Gastrocnemius medialis (tissue), 4 donors: Measurements from ENCODE around the gene WNT3.

ENCODE experiments used
- CTCF ChIP-seq, 5 experiments: fragments of 450-650 bp in 3 of 5; fragments of 200-600 bp in 2 of 5; sonication (generic) in 2 of 5; IDR thresholded peaks in 4 of 5; conservative IDR thresholded peaks in 1 of 5; 1 replicate in 4 of 5; 2 replicates in 1 of 5; pipeline ENCODE4 v1.5.1; 2016 to 2019; ENCODE audit warnings: antibody characterized with exemption in 5 of 5, mild to moderate bottlenecking in 3 of 5, moderate library complexity in 3 of 5
- POLR2A ChIP-seq, 2 donors: fragments of 450-650 bp; IDR thresholded peaks; one replicate each; pipeline ENCODE4 v1.6.1; 2017; ENCODE audit warnings: antibody characterized with exemption in 2 of 2, mild to moderate bottlenecking in 2 of 2, moderate library complexity in 2 of 2

GRCh38 chr17:46719891-46720290 is 98.6 kb downstream of the WNT3 start:
- TF ChIP-seq CTCF (IDR thresholded peaks at IDR 0.05 in 4 of 5, conservative IDR thresholded peaks at IDR 0.05 in 1 of 5) (no peak), POLR2A (IDR thresholded peaks at IDR 0.05) (no peak)
